ENCODE measurements around the gene C2.
A peak's percentile ranks its signal among the peaks of the same experiment; 100 is the strongest.

Gene C2

GRCh38 chr6:31882344-31882743 lies 45.2 kb upstream of the C2 start:
- TF ChIP-seq CTCF (IDR thresholded peaks at IDR 0.05; ENCODE audit: low read depth, low read length): no peak

GRCh38 chr6:31883676-31884075 lies 43.8 kb upstream of the C2 start:
- TF ChIP-seq CTCF (IDR thresholded peaks at IDR 0.05; ENCODE audit: low read depth, low read length): no peak
- no peak overlapping the region for H3K4me3 ChIP-seq (ENCODE audit: low read depth, low read length)

More at GRCh38 chr6:31882344-31882743, 45.2 kb upstream of the C2 start:
- no peak overlapping the region for H3K4me3 ChIP-seq (ENCODE audit: low read depth, low read length)

GRCh38 chr6:31884528-31885035 lies 42.9 kb upstream of the C2 start:
- TF ChIP-seq CTCF (IDR thresholded peaks at IDR 0.05; ENCODE audit: low read depth, low read length): no peak

GRCh38 chr6:31886541-31886991 lies 41.0 kb upstream of the C2 start:
- H3K4me3 ChIP-seq (ENCODE audit: low read depth, low read length): no peak overlapping the region
- no peak for TF ChIP-seq CTCF (IDR thresholded peaks at IDR 0.05; ENCODE audit: low read depth, low read length)

More at GRCh38 chr6:31884528-31885035, 42.9 kb upstream of the C2 start:
- no peak overlapping the region for H3K4me3 ChIP-seq (ENCODE audit: low read depth, low read length)

- H3K4me3 ChIP-seq (ENCODE audit: low read depth, low read length): no peak overlapping the region
- TF ChIP-seq CTCF (IDR thresholded peaks at IDR 0.05; ENCODE audit: low read depth, low read length): no peak
Measured at GRCh38 chr6:31887173-31888007, 40.1 kb upstream of the C2 start.

- no peak overlapping the region for H3K4me3 ChIP-seq (ENCODE audit: low read depth, low read length)
- peak; percentile 68 for TF ChIP-seq CTCF (IDR thresholded peaks at IDR 0.05; ENCODE audit: low read depth, low read length)
Measured at GRCh38 chr6:31888276-31889258, 39.0 kb upstream of the C2 start.

All from WI38 (cell line).